T1000 (cell line): ENCODE measurements around the gene MAP4K3.
"Not testable (repeated sequence)": the region's sequence is repeated elsewhere in the genome, so short reads cannot be mapped to it uniquely, and the experiment has no call there.

Experiments used
- DNase-seq: peaks from one replicate; lab custom pipeline; 2025; ENCODE audit warnings: mixed read lengths; lab: John Stamatoyannopoulos, UW

Gene MAP4K3

DNA sequence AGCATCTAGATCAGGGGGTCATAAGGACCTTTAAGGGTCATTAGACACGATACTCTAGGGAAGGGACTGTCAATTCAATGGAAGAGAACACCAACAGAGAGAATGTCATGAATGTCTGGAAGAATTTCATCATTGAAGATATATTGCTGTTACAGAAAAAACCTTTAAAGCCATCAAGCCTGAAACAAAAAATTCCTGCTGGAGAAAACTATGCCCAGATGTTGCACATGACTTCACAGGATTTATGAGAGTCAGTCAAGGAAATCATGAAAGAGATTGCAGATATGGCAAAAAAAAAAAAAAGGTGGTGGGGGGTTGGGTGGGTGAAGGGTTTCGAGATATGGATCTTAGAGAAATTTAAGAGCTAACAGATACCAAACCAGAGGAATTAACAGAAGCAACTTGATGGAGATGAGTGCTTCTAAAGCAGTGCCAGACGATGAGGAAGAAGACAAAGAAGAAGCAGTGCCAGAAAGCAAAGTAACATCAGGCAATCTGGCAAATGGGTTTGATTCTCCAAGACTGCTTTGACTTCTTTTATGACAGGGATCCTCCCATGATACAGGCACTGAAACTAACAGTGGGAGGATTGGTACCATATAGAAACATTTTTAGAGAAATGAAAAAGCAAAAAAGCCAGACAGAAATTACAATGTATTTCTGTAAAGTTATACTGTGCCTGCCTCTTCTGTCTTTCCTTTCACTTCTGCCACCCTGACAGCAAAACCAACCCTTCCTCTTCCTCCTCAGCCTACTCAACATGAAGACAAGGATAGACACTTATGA lies 28.5 kb downstream of the MAP4K3 start:
- DNase-seq: no peak

DNA sequence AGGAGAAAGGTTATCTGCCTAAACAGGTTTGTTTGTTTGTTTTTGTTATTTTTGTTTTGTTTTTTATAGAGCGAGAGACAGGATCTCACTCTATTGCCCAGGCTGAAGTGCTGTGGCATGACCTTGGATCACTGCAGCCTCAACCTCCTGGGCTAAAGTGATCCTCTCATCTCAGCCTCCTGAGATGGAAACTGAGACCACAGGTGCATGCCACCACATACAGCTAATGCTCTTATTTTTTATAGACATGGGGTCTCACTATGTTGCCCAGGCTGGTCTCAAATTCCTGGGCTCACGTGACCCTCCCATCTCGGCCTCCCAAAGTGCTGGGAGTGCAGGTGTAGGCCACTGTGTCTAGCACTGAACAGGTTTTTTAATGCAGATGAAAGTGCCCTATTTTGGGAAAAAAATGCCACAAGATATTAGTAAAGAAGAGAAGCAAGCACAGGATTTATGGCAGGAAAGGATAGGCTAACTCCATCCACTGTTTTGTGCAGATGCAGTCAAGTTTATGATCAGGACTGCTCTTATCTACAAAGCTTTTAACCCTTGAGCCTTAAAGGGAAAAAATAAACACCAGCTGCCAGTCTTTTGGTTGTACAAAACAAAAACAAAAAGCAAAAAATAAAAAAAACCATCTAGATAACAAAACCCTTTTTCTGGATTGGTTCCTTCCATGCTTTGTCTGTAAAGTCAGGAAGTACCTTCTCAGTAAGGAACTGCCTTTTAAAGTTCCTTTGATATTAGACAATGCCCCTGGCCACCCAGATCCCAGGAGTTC lies 29.4 kb downstream of the MAP4K3 start:
- DNase-seq: no peak

DNA sequence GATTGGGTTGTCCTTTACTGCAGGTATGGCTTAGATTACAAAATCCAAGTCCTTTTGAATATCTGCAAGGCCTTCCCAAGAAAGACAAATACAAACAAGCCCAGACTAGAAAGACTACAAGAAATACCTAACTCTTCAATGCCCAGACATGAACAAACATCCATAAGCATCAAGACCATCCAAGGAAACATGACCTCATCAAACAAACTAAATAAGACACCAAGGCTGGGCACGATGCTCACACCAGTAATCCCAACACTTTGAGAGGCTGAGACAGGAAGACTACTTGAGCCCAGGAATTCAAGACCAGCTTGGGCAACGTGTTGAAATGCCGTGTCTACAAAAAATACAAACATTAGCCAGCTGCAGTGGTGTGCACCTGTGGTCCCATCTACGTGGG lies 31.7 kb downstream of the MAP4K3 start:
- DNase-seq: no peak

DNA sequence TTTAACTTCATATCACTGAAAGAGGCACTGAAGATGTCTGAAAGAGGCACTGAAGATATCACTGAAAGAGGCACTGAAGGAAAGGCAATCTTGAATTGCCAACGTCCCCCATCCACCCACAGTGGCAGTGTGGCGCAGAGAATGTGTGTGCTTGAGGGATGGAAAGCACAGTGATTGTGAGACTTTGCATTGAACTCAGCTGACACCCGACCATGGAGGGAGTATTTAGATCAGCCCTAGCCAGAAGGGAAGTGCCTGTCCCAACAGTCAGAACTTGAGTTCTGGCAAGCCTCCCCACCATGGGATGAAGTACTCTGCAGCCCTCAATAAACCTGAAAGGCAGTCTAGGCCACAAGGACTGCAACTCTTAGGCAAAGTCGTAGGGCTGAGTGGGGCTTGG lies 33.8 kb downstream of the MAP4K3 start:
- no peak for DNase-seq

DNA sequence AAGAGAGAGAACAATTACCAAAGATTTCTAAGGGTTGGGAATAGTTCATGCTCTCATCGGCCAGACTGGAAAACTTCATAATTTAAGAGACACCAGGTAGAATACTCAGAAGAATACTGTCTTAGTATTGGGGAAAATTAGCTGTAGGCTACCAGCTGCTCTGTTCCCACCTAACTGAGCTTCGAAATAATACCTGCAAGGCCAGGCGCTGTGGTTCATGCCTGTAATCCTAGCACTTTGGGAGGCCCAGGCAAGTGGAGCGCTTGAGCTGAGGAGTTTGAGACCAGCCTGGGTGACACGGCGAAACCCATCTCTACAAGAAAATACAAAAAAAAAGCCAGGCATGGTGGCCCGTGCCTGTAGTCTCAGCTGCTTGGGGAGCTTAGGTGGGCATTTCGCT lies 35.8 kb downstream of the MAP4K3 start:
- no peak for DNase-seq

DNA sequence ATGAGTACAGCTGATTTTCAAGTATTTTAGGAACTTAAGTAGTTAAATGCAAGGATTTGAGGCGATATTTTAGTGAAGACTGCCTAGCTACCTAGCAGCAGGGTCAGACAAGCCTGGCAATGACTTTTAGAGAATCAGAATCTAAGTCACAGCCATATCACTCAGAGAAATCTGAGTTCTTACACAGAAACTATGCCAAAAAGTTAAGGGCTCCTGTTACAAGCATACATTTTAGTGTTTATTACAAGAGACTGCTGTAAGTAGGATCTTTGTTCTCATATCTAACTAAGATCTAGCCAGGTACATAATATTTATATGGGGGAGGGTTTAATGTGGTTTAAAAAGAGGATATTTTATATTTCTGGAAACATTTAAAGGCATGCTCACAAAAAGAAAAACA lies 37.5 kb downstream of the MAP4K3 start:
- no peak for DNase-seq

DNA sequence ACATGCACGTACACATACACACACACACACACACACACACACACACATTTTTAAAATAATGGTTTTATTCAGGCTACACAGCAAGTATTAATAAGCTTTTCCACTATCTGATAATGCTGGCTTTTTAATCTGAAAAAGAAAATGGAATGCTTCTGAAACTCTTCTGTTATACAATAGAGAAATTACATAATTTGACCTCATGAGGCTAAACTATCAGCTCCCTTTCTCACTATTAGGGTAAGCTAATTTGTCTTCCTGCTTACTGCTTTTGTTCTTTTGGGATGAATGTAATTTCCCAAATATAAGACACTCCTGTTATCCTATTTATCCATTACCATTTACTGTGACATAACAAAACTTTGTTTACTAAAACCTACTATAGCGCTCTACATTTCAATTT lies 41.8 kb downstream of the MAP4K3 start:
- no peak for DNase-seq

DNA sequence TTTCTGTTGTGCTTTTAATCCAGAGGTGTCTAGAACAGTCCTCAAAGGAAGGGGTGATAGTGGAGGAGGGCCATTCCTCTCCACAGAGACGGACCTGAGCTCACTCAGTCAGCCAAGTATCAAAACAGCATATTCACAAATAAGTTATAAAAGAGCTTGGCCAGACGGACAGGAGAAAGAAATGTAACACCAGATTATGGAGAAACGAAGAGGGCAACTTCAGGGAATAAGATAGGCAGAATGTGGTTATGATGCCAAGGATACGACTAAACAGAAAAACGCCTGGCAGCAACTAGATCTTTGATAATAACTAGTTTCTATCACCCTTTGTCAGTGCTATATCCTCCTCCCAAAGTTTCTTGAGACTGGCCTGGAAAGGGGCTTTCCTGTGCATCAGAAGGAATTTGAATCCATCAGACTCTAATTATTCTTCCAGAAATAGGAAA lies 42.5 kb downstream of the MAP4K3 start:
- DNase-seq: no peak

DNA sequence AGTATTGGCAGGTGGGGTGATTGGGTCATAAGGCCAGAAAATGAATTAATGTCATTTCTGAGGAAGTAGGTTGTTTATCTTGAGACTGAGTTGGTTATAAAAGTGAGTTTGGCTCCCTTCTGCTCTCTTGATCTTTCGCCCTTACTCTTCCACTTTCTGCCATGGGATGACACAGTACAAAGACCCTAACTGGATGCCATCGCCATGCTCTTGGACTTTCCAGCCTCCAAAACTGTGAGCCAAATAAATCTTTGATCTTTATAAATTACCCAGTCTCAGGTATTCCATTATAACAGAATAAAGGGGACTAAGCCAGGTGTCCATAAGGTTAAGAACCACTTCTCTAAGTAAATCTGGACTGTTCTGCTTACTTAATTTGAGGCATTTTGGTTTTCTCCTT lies 44.4 kb downstream of the MAP4K3 start:
- DNase-seq: no peak

DNA sequence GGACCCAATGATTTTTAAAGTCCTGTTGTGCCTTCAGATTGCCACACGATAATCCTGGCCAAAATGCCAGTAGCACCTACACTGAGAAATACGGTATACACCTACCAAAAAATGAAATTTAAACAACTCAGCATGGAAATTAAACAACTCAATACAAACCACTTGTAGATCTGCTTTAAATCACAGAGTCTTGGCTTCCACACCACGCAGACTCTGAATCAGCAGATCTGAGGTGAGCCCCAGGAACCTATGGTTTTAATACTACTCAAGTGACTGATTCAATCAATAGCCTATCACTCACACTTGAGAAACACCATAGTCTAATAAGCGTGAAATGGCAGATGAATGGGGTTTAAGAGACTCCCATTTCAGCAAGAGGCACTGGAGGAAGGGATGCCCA lies 46.9 kb downstream of the MAP4K3 start:
- DNase-seq: no peak

DNA sequence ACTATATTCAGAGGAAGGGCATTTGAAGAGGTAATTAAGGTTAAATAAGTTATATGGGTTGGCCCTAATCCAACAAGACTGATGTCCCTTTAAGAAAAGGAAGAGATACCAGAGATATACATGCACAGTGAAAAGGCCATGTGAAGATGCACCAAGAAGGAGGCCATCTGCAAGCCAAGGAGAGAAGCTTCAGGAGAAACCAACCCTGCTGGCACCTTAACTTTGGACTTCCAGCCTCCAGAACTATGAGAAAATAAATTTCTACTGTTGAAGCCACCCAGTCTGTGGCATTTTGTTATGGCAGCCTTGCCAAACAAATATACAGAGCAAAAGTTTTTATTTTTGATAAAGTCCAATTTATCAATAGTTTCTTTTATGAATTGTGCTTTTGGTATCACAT lies 51.0 kb downstream of the MAP4K3 start:
- no peak for DNase-seq

DNA sequence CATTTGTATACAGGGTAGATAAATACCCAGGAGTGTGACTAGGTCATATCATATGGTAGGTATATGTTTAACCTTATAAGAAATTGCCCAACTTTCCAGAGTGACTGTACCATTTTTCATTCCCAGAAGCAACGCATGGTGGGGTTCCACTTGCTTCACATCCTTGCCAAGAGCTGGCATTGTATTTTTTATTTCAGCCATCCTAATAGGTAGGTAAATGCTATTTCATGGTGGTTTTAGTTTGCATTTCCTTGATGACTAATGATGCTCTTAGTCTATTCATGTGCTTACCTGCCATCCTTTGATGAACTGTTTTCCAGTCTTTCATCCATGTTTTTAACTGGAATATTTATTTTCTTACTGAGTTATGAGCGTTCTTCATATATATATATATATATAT lies 51.9 kb downstream of the MAP4K3 start:
- DNase-seq: no peak

DNA sequence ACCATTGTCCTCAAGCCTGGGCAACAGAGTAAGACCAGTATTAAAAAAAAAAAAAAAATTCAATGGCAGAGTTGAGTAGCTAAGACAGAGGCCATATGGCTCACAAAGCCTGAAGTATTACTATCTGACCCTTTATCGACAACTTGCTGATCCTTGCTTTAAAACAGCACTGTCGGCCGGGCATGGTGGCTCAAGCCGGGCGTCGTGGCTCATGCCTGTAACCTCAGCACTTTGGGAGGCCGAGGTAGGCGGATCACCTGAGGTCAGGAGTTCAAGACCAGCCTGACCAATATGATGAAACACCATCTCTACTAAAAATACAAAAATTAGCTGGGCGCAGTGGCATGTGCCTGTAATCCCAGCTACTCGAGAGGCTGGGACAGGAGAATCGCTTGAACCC lies 53.0 kb downstream of the MAP4K3 start:
- DNase-seq: not testable (repeated sequence)

DNA sequence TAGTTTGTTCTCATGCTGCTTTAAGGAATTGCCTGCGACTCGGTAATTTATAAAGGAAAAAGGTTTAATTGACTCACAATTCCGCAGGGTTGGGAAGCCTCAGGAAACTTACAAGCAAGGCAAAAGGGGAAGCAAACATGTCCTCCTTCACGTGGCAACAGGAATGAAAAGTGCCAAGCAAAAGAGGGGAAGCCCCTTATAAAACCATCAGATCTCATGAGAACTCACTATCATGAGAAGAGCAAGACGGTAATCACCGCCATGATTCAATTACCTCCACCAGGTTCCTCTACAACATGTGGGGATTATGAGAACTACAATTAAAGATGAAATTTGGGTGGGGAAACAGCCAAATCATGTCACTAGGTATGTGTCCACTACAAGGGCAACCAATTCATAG lies 53.9 kb downstream of the MAP4K3 start:
- DNase-seq: no peak

DNA sequence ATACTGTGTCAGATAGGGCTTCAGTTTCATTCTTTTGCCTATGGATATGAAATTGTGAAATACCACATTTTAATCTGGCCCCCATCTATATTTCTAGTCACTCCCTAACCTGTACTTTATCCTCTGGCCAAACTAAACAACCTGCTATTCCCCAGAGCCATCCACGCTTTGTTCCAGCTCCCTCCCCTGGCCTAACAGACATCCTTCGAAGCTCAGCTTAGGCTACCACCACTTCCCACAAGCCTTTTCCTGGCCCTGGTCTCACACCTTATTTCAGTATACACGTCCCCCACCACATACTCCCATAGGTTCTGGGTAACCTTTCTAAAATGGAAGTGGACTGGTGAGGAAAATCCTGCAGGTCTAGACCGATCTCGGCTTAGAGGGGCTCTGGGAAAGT lies 55.4 kb downstream of the MAP4K3 start:
- no peak for DNase-seq

DNA sequence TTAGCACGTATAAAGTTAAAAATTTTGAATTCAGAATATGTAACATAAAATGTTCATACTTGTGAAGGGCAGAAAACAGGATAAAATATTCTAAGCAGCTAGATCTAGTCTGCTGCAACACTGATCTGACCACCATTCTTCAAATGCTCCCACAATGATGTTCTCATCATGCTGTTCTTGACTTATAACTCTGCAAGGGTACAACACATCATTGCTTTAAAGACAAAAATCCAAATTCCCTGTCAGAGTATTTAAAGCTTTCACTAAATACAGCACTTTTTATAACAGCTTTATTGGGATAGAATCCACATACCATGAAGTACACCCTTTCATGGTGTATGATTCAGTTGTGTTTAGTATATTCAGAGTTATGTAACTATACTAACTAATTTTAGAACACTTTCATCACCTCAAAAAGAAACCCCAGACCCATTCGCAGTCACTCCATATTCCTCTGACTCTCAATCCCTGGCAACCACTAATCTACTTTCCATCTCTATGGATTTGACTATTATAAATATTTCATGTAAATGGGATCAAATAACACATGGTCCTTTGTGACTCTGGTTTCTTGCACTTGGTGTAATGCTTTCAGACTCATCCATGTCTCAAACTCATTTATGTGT lies 56.4 kb downstream of the MAP4K3 start:
- no peak for DNase-seq

DNA sequence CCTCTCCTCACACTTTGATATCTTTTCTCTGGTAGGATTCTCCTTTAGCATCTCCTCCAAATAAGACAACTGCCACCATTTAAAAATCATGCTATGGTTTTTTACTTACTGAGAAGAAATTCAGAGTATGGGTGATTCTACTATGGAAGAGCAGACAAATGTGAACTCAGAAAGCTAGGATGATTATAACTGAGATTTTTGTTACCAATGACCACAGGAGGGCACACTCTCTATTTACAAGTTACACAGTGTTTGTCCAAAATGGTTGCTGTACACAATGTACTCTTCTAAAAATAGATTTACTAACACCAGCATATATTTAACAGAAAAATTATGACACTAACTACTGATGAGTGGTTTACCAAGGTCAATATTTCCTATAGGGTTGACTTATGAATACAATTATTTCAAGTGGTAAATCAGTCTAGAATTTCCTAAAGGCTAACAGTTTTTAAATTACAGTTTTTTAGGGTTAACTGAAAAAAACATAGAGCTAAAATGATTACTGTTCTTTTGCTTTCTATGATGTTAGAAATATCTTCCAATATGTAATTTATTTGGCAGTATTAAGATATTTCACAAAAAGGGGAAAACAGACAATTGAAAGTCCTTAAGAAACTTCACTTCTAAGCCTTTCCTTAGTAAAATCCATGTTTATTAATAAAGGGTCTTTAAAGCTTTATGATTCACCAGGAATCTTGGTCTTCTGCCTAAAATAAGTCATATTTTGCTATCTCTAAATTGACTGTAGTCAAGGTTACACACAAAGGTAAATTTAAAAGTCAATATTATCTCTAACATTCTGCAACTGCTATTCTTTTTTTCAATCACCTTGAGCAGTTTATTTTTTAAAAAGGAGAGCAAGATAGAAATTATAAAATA lies 57.2 kb downstream of the MAP4K3 start:
- DNase-seq: no peak

DNA sequence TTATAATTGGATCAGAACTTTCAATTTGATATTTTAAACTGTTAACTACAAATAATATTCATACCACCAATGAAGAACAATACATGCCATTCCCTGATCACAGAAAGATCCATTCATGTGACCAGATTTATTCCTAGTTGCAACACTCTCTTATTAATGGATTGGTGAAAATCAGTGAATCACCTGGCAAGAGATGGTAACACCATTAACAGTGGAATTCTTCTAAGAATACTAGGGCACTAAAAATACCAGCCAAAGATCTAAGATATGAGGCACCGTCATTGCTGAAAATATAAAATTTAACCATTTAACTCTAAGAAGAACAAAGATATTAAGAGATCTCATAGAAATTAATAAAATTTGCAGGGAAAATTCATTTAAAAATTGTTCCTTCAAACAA lies 58.1 kb downstream of the MAP4K3 start:
- no peak for DNase-seq

DNA sequence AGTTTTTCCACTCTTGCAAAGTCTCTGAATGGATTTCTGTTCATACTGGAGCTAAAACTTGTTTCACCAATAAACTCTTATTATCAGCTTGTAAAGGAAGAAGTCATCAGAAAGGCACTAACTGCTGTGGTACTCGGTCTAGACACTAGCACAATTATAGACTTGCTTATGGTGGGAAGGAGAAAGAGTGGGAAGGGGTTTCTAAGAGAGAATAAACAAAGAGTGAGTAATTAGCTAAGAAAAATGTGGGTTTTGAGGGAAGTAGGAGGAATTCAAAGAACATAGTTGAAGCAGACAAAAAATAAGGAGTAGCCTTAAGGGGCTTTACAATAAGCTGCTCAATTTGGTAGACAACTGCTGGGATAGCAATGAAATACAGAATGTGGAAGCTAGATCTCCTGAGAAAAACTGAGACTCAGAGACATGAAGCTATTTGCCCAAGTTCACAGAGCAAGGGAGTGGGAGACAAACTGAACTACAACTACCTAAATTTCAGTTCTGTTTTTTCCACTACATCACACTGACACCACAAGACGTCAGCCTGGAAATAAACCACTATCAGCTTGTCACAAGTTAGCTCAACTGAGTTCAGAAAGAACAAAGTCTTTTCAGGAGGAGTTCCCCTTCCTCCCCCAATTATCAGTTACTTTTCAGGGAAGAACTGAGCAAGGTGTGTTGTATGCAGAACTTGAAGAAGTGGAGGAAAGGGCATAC lies 59.7 kb downstream of the MAP4K3 start:
- no peak for DNase-seq

DNA sequence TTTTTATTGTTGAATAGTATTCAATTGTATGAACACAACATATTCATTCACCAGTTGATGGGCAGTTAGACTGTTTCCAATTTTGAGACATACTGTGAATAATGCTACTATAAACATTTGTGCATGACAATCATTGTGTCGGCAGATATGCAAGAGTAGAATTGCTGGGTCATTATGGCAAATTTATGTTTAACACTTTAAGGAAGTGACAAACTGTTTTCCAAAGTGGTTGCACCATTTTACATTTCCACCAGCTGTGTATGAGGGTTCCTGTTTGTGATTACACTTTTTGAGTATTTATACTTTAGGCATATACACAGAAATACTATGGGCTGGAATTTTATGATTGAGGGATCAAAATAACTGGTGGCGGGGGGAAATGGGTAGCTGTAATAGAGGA lies 61.2 kb downstream of the MAP4K3 start:
- DNase-seq: no peak

DNA sequence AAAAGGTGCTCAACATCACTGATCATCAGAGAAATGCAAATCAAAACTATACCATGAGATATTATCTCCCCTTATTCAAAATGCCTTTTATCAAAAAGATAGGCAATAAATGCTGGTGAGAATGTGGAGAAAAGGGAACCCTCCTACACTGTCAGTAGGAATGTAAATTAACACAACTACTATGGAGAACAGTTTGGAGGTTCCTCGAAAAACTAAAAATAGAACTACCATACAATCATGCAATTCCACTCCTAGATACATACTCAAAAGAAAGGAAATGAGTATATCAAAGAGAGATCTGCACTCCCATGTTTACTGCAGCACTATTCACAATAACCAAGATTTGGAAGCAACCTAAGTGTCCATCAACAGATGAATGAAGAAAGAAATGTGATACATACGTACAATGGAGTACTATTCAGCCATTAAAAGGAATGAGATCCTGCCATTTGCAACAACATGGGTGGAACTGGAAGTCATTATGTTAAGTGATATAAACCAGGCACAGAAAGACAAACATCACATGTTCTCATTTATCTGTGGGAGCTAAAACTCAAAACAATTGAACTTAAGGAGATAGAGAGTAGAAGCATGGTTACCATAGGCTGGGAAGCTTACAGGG lies 63.8 kb downstream of the MAP4K3 start:
- no peak for DNase-seq
